Stomach (tissue), 9 donors: ENCODE data around the gene MED15. TPM values are rescaled to one million over a fixed set of nuclear protein-coding genes. Genes with fewer than 3 reads are reported as not detected.
"Not testable (repeated sequence)": the region's sequence is repeated elsewhere in the genome, so short reads cannot be mapped to it uniquely, and the experiment has no call there.

Experiments used
- DNase-seq, 2 donors: peaks; one replicate each; pipeline versions ENCODE4 v3.0.0 to v3.0.0-alpha.2; 2013 to 2019
- H3K27ac ChIP-seq, 5 donors: fragments of 200-600 bp in 4 of 5; sonication (generic) in 4 of 5; one replicate each; pipeline ENCODE4 v1.5.1; 2013 to 2019; ENCODE audit warnings: mild to moderate bottlenecking in 1 of 5, moderate library complexity in 1 of 5
- H3K27me3 ChIP-seq, 3 donors: fragments of 200-600 bp; sonication (generic); one replicate each; pipeline ENCODE4 v1.5.1; 2017 to 2019; ENCODE audit warnings: mixed run types in 1 of 3
- H3K36me3 ChIP-seq, 4 donors: fragments of 200-600 bp; sonication (generic); 1 replicate in 3 of 4; 2 replicates in 1 of 4; pipeline ENCODE4 v1.5.1; 2016 to 2019
- H3K4me1 ChIP-seq, 4 donors: fragments of 200-600 bp; sonication (generic); one replicate each; pipeline ENCODE4 v1.5.1; 2016 to 2019
- H3K4me3 ChIP-seq, 4 donors: fragments of 200-600 bp; sonication (generic) in 3 of 4; one replicate each; pipeline ENCODE4 v1.5.1; 2016 to 2019; ENCODE audit warnings: mild to moderate bottlenecking in 1 of 4
- H3K9me3 ChIP-seq, 4 donors: fragments of 200-600 bp; sonication (generic); one replicate each; pipeline ENCODE4 v1.5.1; 2016 to 2019
- CTCF ChIP-seq, 7 experiments: fragments of 450-650 bp in 4 of 7; fragments of 200-600 bp in 3 of 7; sonication (generic) in 3 of 7; IDR thresholded peaks; one replicate each; pipeline ENCODE4 v1.5.1; 2016 to 2019; ENCODE audit warnings: antibody characterized with exemption in 7 of 7, control low read depth in 2 of 7, mild to moderate bottlenecking in 1 of 7
- EP300 ChIP-seq: sonication (generic); formaldehyde crosslinking; IDR thresholded peaks from one replicate; pipeline ENCODE4 v1.6.1; 2017; ENCODE audit warnings: antibody characterized with exemption
- POLR2A ChIP-seq, 4 donors: fragments of 450-650 bp; IDR thresholded peaks; one replicate each; pipeline ENCODE4 v1.6.1; 2016; ENCODE audit warnings: antibody characterized with exemption in 4 of 4, control low read depth in 2 of 4, mild to moderate bottlenecking in 1 of 4, moderate library complexity in 1 of 4
- POLR2AphosphoS5 ChIP-seq, 3 donors: sonication (generic); formaldehyde crosslinking; IDR thresholded peaks; one replicate each; pipeline ENCODE4 v1.6.1; 2016; ENCODE audit warnings: antibody characterized with exemption in 3 of 3
- WGBS, 5 donors: extraction: QIAGEN DNeasy Blood & Tissue Kit in 3 of 5; methylation state at CpG; one replicate each; pipeline versions ENCODE4 v1.1.5 to v1.1.7; 2013 to 2018; 5-methylcytosine and 5-hydroxymethylcytosine counted together
- intact Hi-C: fragments of 100-400 bp; cut with DNase I; formaldehyde crosslinking; loops from one replicate; pipeline ENCODE4 v1.15.1; 2023; ENCODE audit warnings: low total_unique reads
- polyA plus RNA-seq, 3 donors: library from polyadenylated mRNA; stranded (reverse); fragments of 200-250 nt; gene quantifications; one replicate each; pipeline ENCODE4 v1.2.3, GENCODE V29; 2013
- total RNA-seq, 5 donors: library from RNA; depleted of rRNA; stranded (reverse); fragments of >200 nt; gene quantifications; one replicate each; pipeline versions ENCODE4 v1.1.0 to v1.2.3, GENCODE V29; 2014 to 2016
- donor health status: healthy with polysubstance abuse.
- donor health status: Bipolar disorder and iron deficiency.
- donor health status: healthy.

Gene MED15
- total and polyA plus RNA-seq, 8 donors: 28.3 to 289 (median 69.6) TPM

- 81 to 96% (median 89%) methylated on average over 5 of the region's 5 CpGs for WGBS, 5 donors
- no peak overlapping the region for H3K27ac ChIP-seq
- peaks cover 6 to 54% (median 47%) of the 10 kb centered on the region in 4 donors for H3K36me3 ChIP-seq
- H3K4me1 ChIP-seq: peaks cover 0 to 17% (median 3%) of the 10 kb centered on the region in 4 donors
- TF ChIP-seq CTCF (IDR thresholded peaks at IDR 0.05): no peak
- no peak for TF ChIP-seq EP300
- no peak for TF ChIP-seq POLR2AphosphoS5 (IDR thresholded peaks at IDR 0.05)
- TF ChIP-seq POLR2A (IDR thresholded peaks at IDR 0.05): no peak
- intact Hi-C loops: no loop called here
- no peak for DNase-seq
- H3K4me3 ChIP-seq: no peak overlapping the region
- no peaks in the 10 kb centered on the region for H3K27me3 ChIP-seq
- no peaks in the 10 kb centered on the region for H3K9me3 ChIP-seq
Measured at GRCh38 chr22:20465759-20466077, 41.7 kb upstream of the MED15 start.

- TF ChIP-seq EP300 (no peak), POLR2AphosphoS5 (IDR thresholded peaks at IDR 0.05) (no peak), POLR2A (IDR thresholded peaks at IDR 0.05) (no peak), CTCF (IDR thresholded peaks at IDR 0.05) (no peak)
- H3K4me3 ChIP-seq: no peak overlapping the region
- H3K27me3 ChIP-seq: no peaks in the 10 kb centered on the region
- H3K4me1 ChIP-seq: peaks cover 0 to 17% (median 3%) of the 10 kb centered on the region in 4 donors
- no peaks in the 10 kb centered on the region for H3K9me3 ChIP-seq
- DNase-seq: no peak
- intact Hi-C loops: no loop called here
- WGBS, 5 donors: 83 to 89% (median 86%) methylated on average over 3 of the region's 3 CpGs
- H3K27ac ChIP-seq: no peak overlapping the region
- H3K36me3 ChIP-seq: peaks cover 13 to 65% (median 54%) of the 10 kb centered on the region in 4 donors
Measured at GRCh38 chr22:20466659-20467379, 40.6 kb upstream of the MED15 start.

- peaks cover 0 to 4% (median 0%) of the 10 kb centered on the region in 4 donors for H3K4me1 ChIP-seq
- H3K27ac ChIP-seq: no peak overlapping the region
- peaks cover 13 to 50% (median 47%) of the 10 kb centered on the region in 4 donors for H3K36me3 ChIP-seq
- intact Hi-C loops: no loop called here
- H3K9me3 ChIP-seq: no peaks in the 10 kb centered on the region
- WGBS, 5 donors: 81 to 92% (median 85%) methylated on average over 6 of the region's 6 CpGs
- no peak for DNase-seq
- TF ChIP-seq CTCF (IDR thresholded peaks at IDR 0.05): no peak
- TF ChIP-seq EP300: no peak
- TF ChIP-seq POLR2A (IDR thresholded peaks at IDR 0.05): no peak
- H3K27me3 ChIP-seq: no peaks in the 10 kb centered on the region
- H3K4me3 ChIP-seq: no peak overlapping the region
Measured at GRCh38 chr22:20469110-20469868, 38.1 kb upstream of the MED15 start.

- DNase-seq, H3K4me3 ChIP-seq, H3K9me3 ChIP-seq, H3K27ac ChIP-seq, intact Hi-C loops, H3K4me1 ChIP-seq, H3K27me3 ChIP-seq: not testable (repeated sequence)
- peaks cover 8 to 38% (median 35%) of the 10 kb centered on the region in 4 donors for H3K36me3 ChIP-seq
- 94 to 100% (median 97%) methylated on average over 2 of the region's 2 CpGs for WGBS, 5 donors
Measured at GRCh38 chr22:20470525-20470924, 36.9 kb upstream of the MED15 start.
